PC-3 (cell line): ENCODE data around the gene KIF1B.

Experiments
- EZH2 ChIP-seq: fragments of 300-600 bp; sonication (generic); IDR thresholded peaks from one replicate; pipeline ENCODE4 v1.6.1; 2017; ENCODE audit warnings: antibody characterized with exemption, mild to moderate bottlenecking, low read length; ENCODE audit not compliant: unreplicated experiment
- EZH2phosphoT487 ChIP-seq: fragments of 300-600 bp; sonication (generic); IDR thresholded peaks from 2 replicates; pipeline ENCODE4 v1.6.1; 2018; ENCODE audit warnings: mild to moderate bottlenecking, antibody characterized with exemption, low read length, borderline replicate concordance
- TF ChIP-seq, protein P1 (sequence below): fragments of 300-600 bp; sonication (generic); conservative IDR thresholded peaks from 2 replicates; pipeline ENCODE4 v1.5.1; 2017; ENCODE audit warnings: antibody characterized with exemption, low read depth, mild to moderate bottlenecking, low read length

DNA sequence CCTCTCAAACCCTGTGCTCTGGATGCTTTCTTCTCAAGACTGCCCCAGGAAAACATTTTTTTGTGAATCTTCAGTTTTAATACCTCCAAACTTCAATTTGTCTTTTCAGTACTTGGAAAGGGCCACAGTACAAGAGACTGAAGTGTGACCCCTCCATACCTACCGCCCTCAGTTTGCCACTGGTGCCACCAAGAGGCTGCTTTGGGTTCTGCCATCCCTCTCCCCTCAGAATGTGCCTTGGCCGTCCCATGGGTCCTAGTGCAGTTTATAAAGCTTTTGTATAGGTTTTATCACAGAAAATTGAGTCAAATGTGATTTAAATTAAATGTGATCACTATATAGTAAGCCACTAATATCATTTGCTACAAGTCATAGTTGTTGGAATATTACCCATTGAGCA is 127.7 kb downstream of the KIF1B start:
- TF ChIP-seq EZH2phosphoT487 (no peak), EZH2 (no peak)
- TF ChIP-seq, protein P1, sequence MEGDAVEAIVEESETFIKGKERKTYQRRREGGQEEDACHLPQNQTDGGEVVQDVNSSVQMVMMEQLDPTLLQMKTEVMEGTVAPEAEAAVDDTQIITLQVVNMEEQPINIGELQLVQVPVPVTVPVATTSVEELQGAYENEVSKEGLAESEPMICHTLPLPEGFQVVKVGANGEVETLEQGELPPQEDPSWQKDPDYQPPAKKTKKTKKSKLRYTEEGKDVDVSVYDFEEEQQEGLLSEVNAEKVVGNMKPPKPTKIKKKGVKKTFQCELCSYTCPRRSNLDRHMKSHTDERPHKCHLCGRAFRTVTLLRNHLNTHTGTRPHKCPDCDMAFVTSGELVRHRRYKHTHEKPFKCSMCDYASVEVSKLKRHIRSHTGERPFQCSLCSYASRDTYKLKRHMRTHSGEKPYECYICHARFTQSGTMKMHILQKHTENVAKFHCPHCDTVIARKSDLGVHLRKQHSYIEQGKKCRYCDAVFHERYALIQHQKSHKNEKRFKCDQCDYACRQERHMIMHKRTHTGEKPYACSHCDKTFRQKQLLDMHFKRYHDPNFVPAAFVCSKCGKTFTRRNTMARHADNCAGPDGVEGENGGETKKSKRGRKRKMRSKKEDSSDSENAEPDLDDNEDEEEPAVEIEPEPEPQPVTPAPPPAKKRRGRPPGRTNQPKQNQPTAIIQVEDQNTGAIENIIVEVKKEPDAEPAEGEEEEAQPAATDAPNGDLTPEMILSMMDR, result peak; percentile 86
